Activated naive CD4-positive, alpha-beta T cell (primary cell): ENCODE data around the gene ABCA3.
A peak's percentile ranks its signal among the peaks of the same experiment; 100 is the strongest.
"Not testable (repeated sequence)": the region's sequence is repeated elsewhere in the genome, so short reads cannot be mapped to it uniquely, and the experiment has no call there.

Experiments used
- DNase-seq, 4 experiments: peaks; one replicate each; lab custom pipeline; 2025; lab: John Stamatoyannopoulos, UW

ABCA3 gene

GRCh38 chr16:2340564-2341455 is at the start of gene ABCA3:
Gene ABCA3 (minus strand): TSS chr16:2340728. CDS start chr16:2326466, 14,262 bp downstream.
- DNase-seq = peak; percentile 88 to 93 (median 90)

- DNase-seq = no peak
These were observed 48.4 kb upstream of the ABCA3 start for GRCh38 chr16:2388875-2389433.

- DNase-seq = no peak
These were observed 47.8 kb upstream of the ABCA3 start for GRCh38 chr16:2388139-2388874.

GRCh38 chr16:2386990-2387389 is 46.5 kb upstream of the ABCA3 start:
- DNase-seq = no peak

- not testable (repeated sequence) for DNase-seq
These were observed 45.5 kb upstream of the ABCA3 start for GRCh38 chr16:2385982-2386381.

- no peak for DNase-seq
These were observed 44.8 kb upstream of the ABCA3 start for GRCh38 chr16:2385190-2385836.

GRCh38 chr16:2384426-2384825 is 43.9 kb upstream of the ABCA3 start:
- DNase-seq = no peak

- DNase-seq = no peak
These were observed 43.0 kb upstream of the ABCA3 start for GRCh38 chr16:2383501-2383900.

GRCh38 chr16:2374644-2375043 is 34.1 kb upstream of the ABCA3 start:
- no peak for DNase-seq

- DNase-seq = no peak
These were observed 32.6 kb upstream of the ABCA3 start for GRCh38 chr16:2373176-2373575.

- DNase-seq = no peak
These were observed 32.2 kb upstream of the ABCA3 start for GRCh38 chr16:2372684-2373083.

GRCh38 chr16:2371421-2371820 is 30.9 kb upstream of the ABCA3 start:
- no peak for DNase-seq

- no peak for DNase-seq
These were observed 30.2 kb upstream of the ABCA3 start for GRCh38 chr16:2370721-2371120.

GRCh38 chr16:2366660-2367309 is 26.3 kb upstream of the ABCA3 start:
- DNase-seq = no peak

GRCh38 chr16:2365397-2366294 is 25.1 kb upstream of the ABCA3 start:
- DNase-seq = no peak

- no peak for DNase-seq
These were observed 24.2 kb upstream of the ABCA3 start for GRCh38 chr16:2364638-2365210.

GRCh38 chr16:2362218-2362617 is 21.7 kb upstream of the ABCA3 start:
- DNase-seq = no peak

GRCh38 chr16:2361129-2361528 is 20.6 kb upstream of the ABCA3 start:
- DNase-seq = no peak

GRCh38 chr16:2359919-2360318 is 19.4 kb upstream of the ABCA3 start:
- DNase-seq = no peak

- no peak for DNase-seq
These were observed 18.3 kb upstream of the ABCA3 start for GRCh38 chr16:2358811-2359210.
